Naive thymus-derived CD4-positive, alpha-beta T cell (primary cell): Measurements from ENCODE around the gene UGGT2. TPM values are rescaled to one million over a fixed set of nuclear protein-coding genes. Genes with fewer than 3 reads are reported as not detected.

Experiments
- ATAC-seq: fragments of 150-1000 bp; cut with Tn5 transposase; 2 replicates; pipeline ENCODE4 v1.10.0; 2021; ENCODE audit warnings: mild to moderate bottlenecking, moderate library complexity
- CTCF ChIA-PET: fragments of 350-600 bp; sonication (Branson Sonifier 250); formaldehyde crosslinking; loops from one replicate; lab custom pipeline; 2021; ENCODE audit warnings: antibody characterized with exemption; lab: Charles Lee
- POLR2A ChIA-PET: fragments of 350-600 bp; sonication (Branson Sonifier 250); formaldehyde crosslinking; loops from one replicate; lab custom pipeline; 2021; ENCODE audit warnings: antibody characterized with exemption, inconsistent platforms; lab: Charles Lee
- DNase-seq, 9 donors: peaks; one replicate each; pipeline versions ENCODE4 v3.0.0 to v3.0.0-alpha.2; 2020 to 2022; ENCODE audit warnings: mixed read lengths in 1 of 9
- H3K27ac ChIP-seq: one replicate; pipeline ENCODE4 v1.7.0; 2013; ENCODE audit warnings: mild to moderate bottlenecking, low read depth, low read length, moderate library complexity
- H3K27me3 ChIP-seq, 2 donors: one replicate each; pipeline ENCODE4 v1.7.0; 2013; ENCODE audit warnings: low read length in 2 of 2, mild to moderate bottlenecking in 2 of 2, moderate library complexity in 2 of 2; ENCODE audit not compliant: control insufficient read depth in 2 of 2, insufficient read depth in 2 of 2
- H3K36me3 ChIP-seq, 3 experiments: 1 replicate in 2 of 3; 2 replicates in 1 of 3; pipeline ENCODE4 v1.7.0; 2013; ENCODE audit warnings: low read length in 3 of 3, mild to moderate bottlenecking in 3 of 3, moderate library complexity in 1 of 3; ENCODE audit not compliant: insufficient read depth in 3 of 3, control insufficient read depth in 2 of 3
- H3K4me1 ChIP-seq, 2 donors: one replicate each; pipeline ENCODE4 v1.7.0; 2013; ENCODE audit warnings: low read length in 2 of 2, mild to moderate bottlenecking in 2 of 2, moderate library complexity in 1 of 2; ENCODE audit not compliant: control insufficient read depth in 2 of 2, insufficient read depth in 2 of 2
- H3K4me3 ChIP-seq: 2 replicates; pipeline ENCODE4 v1.7.0; 2013; ENCODE audit warnings: mild to moderate bottlenecking, low read length
- H3K9me3 ChIP-seq, 3 experiments: 1 replicate in 2 of 3; 2 replicates in 1 of 3; pipeline ENCODE4 v1.7.0; 2013; ENCODE audit warnings: low read length in 3 of 3; ENCODE audit not compliant: control insufficient read depth in 2 of 3
- H3K27ac Mint-ChIP-seq, 9 donors: one replicate each; pipeline ENCODE4 v1.8.0; 2020 to 2022; ENCODE audit warnings: mixed read lengths in 9 of 9, mild to moderate bottlenecking in 8 of 9, moderate library complexity in 5 of 9, inconsistent platforms in 2 of 9
- H3K27me3 Mint-ChIP-seq, 5 donors: one replicate each; pipeline ENCODE4 v1.8.0; 2021 to 2022; ENCODE audit warnings: mixed read lengths in 5 of 5, mild to moderate bottlenecking in 1 of 5
- H3K36me3 Mint-ChIP-seq, 5 donors: one replicate each; pipeline ENCODE4 v1.8.0; 2020 to 2022; ENCODE audit warnings: mixed read lengths in 5 of 5, mild to moderate bottlenecking in 3 of 5, inconsistent platforms in 1 of 5
- H3K4me1 Mint-ChIP-seq, 7 donors: one replicate each; pipeline ENCODE4 v1.8.0; 2020 to 2022; ENCODE audit warnings: mixed read lengths in 7 of 7, mild to moderate bottlenecking in 3 of 7, inconsistent platforms in 1 of 7
- H3K4me3 Mint-ChIP-seq, 10 donors: one replicate each; pipeline ENCODE4 v1.8.0; 2020 to 2022; ENCODE audit warnings: mild to moderate bottlenecking in 10 of 10, mixed read lengths in 10 of 10, moderate library complexity in 6 of 10, inconsistent platforms in 2 of 10
- H3K9me3 Mint-ChIP-seq, 11 donors: one replicate each; pipeline ENCODE4 v1.8.0; 2020 to 2022; ENCODE audit warnings: mixed read lengths in 11 of 11, mild to moderate bottlenecking in 4 of 11, inconsistent platforms in 1 of 11, moderate library complexity in 1 of 11
- intact Hi-C, 2 donors: fragments of 100-400 bp; cut with micrococcal nuclease; formaldehyde crosslinking; loops; one replicate each; pipeline ENCODE4 v1.15.1; 2023
- polyA plus RNA-seq, 2 donors: library from polyadenylated mRNA; unstranded; fragments of 300-500 nt; fragmentation: Illumina TruSeq; gene quantifications; one replicate each; pipeline ENCODE4 v1.2.3, GENCODE V29; 2021
- total RNA-seq, 6 experiments: library from RNA in 5 of 6; stranded (reverse) in 5 of 6; gene quantifications; 1 replicate in 5 of 6; 2 replicates in 1 of 6; pipeline ENCODE4 v1.2.3 and lab custom pipeline; 2021 to 2026

The UGGT2 gene
- total and polyA plus RNA-seq, 7 experiments from 2014 or later: 0.22 to 6.5 (median 0.51) TPM; not detected in 3

GRCh38 chr13:95833126-95833525 lies 220.1 kb downstream of the UGGT2 start:
- Histone ChIP-seq H3K9me3 (no peaks in the 10 kb centered on the region), H3K4me3 (no peak overlapping the region), H3K36me3 (no peaks in the 10 kb centered on the region), H3K27ac (no peak overlapping the region), H3K27me3 (no peaks in the 10 kb centered on the region), H3K4me1 (no peaks in the 10 kb centered on the region)
- intact Hi-C loops: loop anchor here (5.0 to 10.0 kb wide), 4 partner anchors 156 to 1156 kb away; partner anchors contain the start of gene DNAJC3 (in 2 of the 2)
- peaks cover 0 to 17% (median 4%) of the 10 kb centered on the region in 11 donors for H3K9me3 Mint-ChIP-seq
- DNase-seq (no peak), ATAC-seq (no peak)
- peaks cover 0 to 6% (median 0%) of the 10 kb centered on the region in 5 donors for H3K36me3 Mint-ChIP-seq
- CTCF ChIA-PET: interaction anchor here (0.6 to 5.1 kb wide), 10 partner anchors 9 to 851 kb away, joined by 3 to 67 read pairs (median 4); no protein-coding TSS in a partner anchor
- no peak overlapping the region for H3K4me3 Mint-ChIP-seq
- peaks cover 0 to 2% (median 0%) of the 10 kb centered on the region in 7 donors for H3K4me1 Mint-ChIP-seq
- no peak overlapping the region for H3K27ac Mint-ChIP-seq
- POLR2A ChIA-PET: no interaction called here
- peaks cover 20 to 42% (median 31%) of the 10 kb centered on the region in 5 donors for H3K27me3 Mint-ChIP-seq

- no peaks in the 10 kb centered on the region for H3K4me1 ChIP-seq
- Mint-ChIP-seq H3K4me3 (no peak overlapping the region), H3K4me1 (no peaks in the 10 kb centered on the region), H3K27me3 (peaks cover 14 to 29% (median 28%) of the 10 kb centered on the region in 5 donors), H3K9me3 (peaks cover 0 to 5% (median 0%) of the 10 kb centered on the region in 11 donors), H3K27ac (no peak overlapping the region), H3K36me3 (no peaks in the 10 kb centered on the region)
- H3K27ac ChIP-seq: no peak overlapping the region
- no peak for ATAC-seq
- no peaks in the 10 kb centered on the region for H3K9me3 ChIP-seq
- POLR2A ChIA-PET: no interaction called here
- no peaks in the 10 kb centered on the region for H3K27me3 ChIP-seq
- H3K36me3 ChIP-seq: no peaks in the 10 kb centered on the region
- no peak overlapping the region for H3K4me3 ChIP-seq
- no peak for DNase-seq
- intact Hi-C loops: no loop called here
- CTCF ChIA-PET: interaction anchor here (3.9 kb wide), 1 partner anchor 12 kb away, joined by 17 read pairs; no protein-coding TSS in a partner anchor
These were observed 230.9 kb downstream of the UGGT2 start for GRCh38 chr13:95822303-95822702.

- POLR2A ChIA-PET: no interaction called here
- Histone ChIP-seq H3K27ac (no peak overlapping the region), H3K9me3 (peaks cover 0 to 9% (median 0%) of the 10 kb centered on the region in 3 experiments), H3K27me3 (no peaks in the 10 kb centered on the region), H3K4me3 (no peak overlapping the region), H3K4me1 (no peaks in the 10 kb centered on the region), H3K36me3 (no peaks in the 10 kb centered on the region)
- peaks cover 2 to 48% (median 25%) of the 10 kb centered on the region in 5 donors for H3K27me3 Mint-ChIP-seq
- no peak for ATAC-seq
- H3K4me1 Mint-ChIP-seq: no peaks in the 10 kb centered on the region
- intact Hi-C loops: no loop called here
- no peak overlapping the region for H3K27ac Mint-ChIP-seq
- CTCF ChIA-PET: no interaction called here
- H3K9me3 Mint-ChIP-seq: peaks cover 2 to 39% (median 19%) of the 10 kb centered on the region in 11 donors
- DNase-seq: no peak
- no peak overlapping the region for H3K4me3 Mint-ChIP-seq
- H3K36me3 Mint-ChIP-seq: peaks cover 0 to 2% (median 0%) of the 10 kb centered on the region in 5 donors
These were observed 238.7 kb downstream of the UGGT2 start for GRCh38 chr13:95814495-95814894.

- ATAC-seq: no peak
- peaks cover 13 to 55% (median 34%) of the 10 kb centered on the region in 5 donors for H3K27me3 Mint-ChIP-seq
- Histone ChIP-seq H3K4me3 (no peak overlapping the region), H3K36me3 (no peaks in the 10 kb centered on the region), H3K9me3 (peaks cover 0 to 9% (median 0%) of the 10 kb centered on the region in 3 experiments), H3K27me3 (no peaks in the 10 kb centered on the region), H3K27ac (no peak overlapping the region), H3K4me1 (no peaks in the 10 kb centered on the region)
- H3K4me3 Mint-ChIP-seq: no peak overlapping the region
- ChIA-PET CTCF (no interaction called here), POLR2A (no interaction called here)
- H3K4me1 Mint-ChIP-seq: no peaks in the 10 kb centered on the region
- peaks cover 0 to 6% (median 0%) of the 10 kb centered on the region in 5 donors for H3K36me3 Mint-ChIP-seq
- H3K9me3 Mint-ChIP-seq: peaks cover 3 to 44% (median 24%) of the 10 kb centered on the region in 11 donors
- H3K27ac Mint-ChIP-seq: no peak overlapping the region
- no peak for DNase-seq
- intact Hi-C loops: no loop called here
These were observed 240.1 kb downstream of the UGGT2 start for GRCh38 chr13:95813139-95813538.

GRCh38 chr13:95809429-95809828 lies 243.8 kb downstream of the UGGT2 start:
- no peak for DNase-seq
- Mint-ChIP-seq H3K4me1 (no peaks in the 10 kb centered on the region), H3K27ac (no peak overlapping the region), H3K4me3 (no peak overlapping the region), H3K27me3 (peaks cover 13 to 66% (median 39%) of the 10 kb centered on the region in 5 donors), H3K9me3 (peaks cover 3 to 56% (median 26%) of the 10 kb centered on the region in 11 donors), H3K36me3 (peaks cover 0 to 6% (median 0%) of the 10 kb centered on the region in 5 donors)
- Histone ChIP-seq H3K9me3 (peaks cover 0 to 14% (median 0%) of the 10 kb centered on the region in 3 experiments), H3K4me1 (no peaks in the 10 kb centered on the region), H3K4me3 (no peak overlapping the region), H3K36me3 (no peaks in the 10 kb centered on the region), H3K27me3 (no peaks in the 10 kb centered on the region), H3K27ac (no peak overlapping the region)
- ChIA-PET POLR2A (no interaction called here), CTCF (interaction anchor here (1.4 kb wide), 1 partner anchor 186 kb away, joined by 4 read pairs; no protein-coding TSS in a partner anchor)
- ATAC-seq: no peak
- intact Hi-C loops: no loop called here

GRCh38 chr13:95805921-95806320 lies 247.3 kb downstream of the UGGT2 start:
- Histone ChIP-seq H3K27me3 (no peaks in the 10 kb centered on the region), H3K9me3 (peaks cover 0 to 5% (median 0%) of the 10 kb centered on the region in 3 experiments), H3K4me3 (no peak overlapping the region), H3K27ac (no peak overlapping the region), H3K4me1 (no peaks in the 10 kb centered on the region), H3K36me3 (no peaks in the 10 kb centered on the region)
- H3K9me3 Mint-ChIP-seq: peaks cover 0 to 39% (median 9%) of the 10 kb centered on the region in 11 donors
- ATAC-seq (no peak), DNase-seq (no peak)
- H3K27ac Mint-ChIP-seq: no peak overlapping the region
- H3K36me3 Mint-ChIP-seq: peaks cover 0 to 6% (median 0%) of the 10 kb centered on the region in 5 donors
- no peaks in the 10 kb centered on the region for H3K4me1 Mint-ChIP-seq
- H3K27me3 Mint-ChIP-seq: peaks cover 14 to 53% (median 50%) of the 10 kb centered on the region in 5 donors
- CTCF ChIA-PET: no interaction called here
- intact Hi-C loops: no loop called here
- no peak overlapping the region for H3K4me3 Mint-ChIP-seq
- POLR2A ChIA-PET: no interaction called here

GRCh38 chr13:95801825-95802224 lies 251.4 kb downstream of the UGGT2 start:
- H3K4me1 Mint-ChIP-seq: no peaks in the 10 kb centered on the region
- H3K27me3 Mint-ChIP-seq: peaks cover 3 to 35% (median 21%) of the 10 kb centered on the region in 5 donors
- intact Hi-C loops: no loop called here
- Histone ChIP-seq H3K36me3 (no peaks in the 10 kb centered on the region), H3K4me3 (no peak overlapping the region), H3K9me3 (peaks cover 0 to 5% (median 0%) of the 10 kb centered on the region in 3 experiments), H3K27ac (no peak overlapping the region), H3K27me3 (no peaks in the 10 kb centered on the region), H3K4me1 (no peaks in the 10 kb centered on the region)
- ChIA-PET POLR2A (no interaction called here), CTCF (no interaction called here)
- ATAC-seq (no peak), DNase-seq (no peak)
- H3K27ac Mint-ChIP-seq: no peak overlapping the region
- H3K9me3 Mint-ChIP-seq: peaks cover 0 to 24% (median 4%) of the 10 kb centered on the region in 11 donors
- no peaks in the 10 kb centered on the region for H3K36me3 Mint-ChIP-seq
- no peak overlapping the region for H3K4me3 Mint-ChIP-seq
